GM12872 (cell line): ENCODE measurements around the gene DAAM2.

ENCODE experiments used
- CTCF ChIP-seq: IDR thresholded peaks from 3 replicates; pipeline ENCODE4 v1.5.1; 2011; ENCODE audit warnings: low read depth, mild to moderate bottlenecking, low read length, moderate library complexity; ENCODE audit not compliant: insufficient read depth

DAAM2 gene

GRCh38 chr6:39861663-39862062 is 69.5 kb downstream of the DAAM2 start:
- no peak for TF ChIP-seq CTCF

- TF ChIP-seq CTCF, result peak; percentile 94
Observed at GRCh38 chr6:39865011-39865888, 73.1 kb downstream of the DAAM2 start.

- peak; percentile 45; the same call in 2 of the 3 replicates for TF ChIP-seq CTCF
Observed at GRCh38 chr6:39867592-39867991, 75.4 kb downstream of the DAAM2 start.

GRCh38 chr6:39870950-39871349 is 78.8 kb downstream of the DAAM2 start:
- peak; percentile 37; the same call in 1 of the 3 replicates for TF ChIP-seq CTCF

- no peak for TF ChIP-seq CTCF
Observed at GRCh38 chr6:39873439-39873838, 81.3 kb downstream of the DAAM2 start.

- no peak for TF ChIP-seq CTCF
Observed at GRCh38 chr6:39876111-39876510, 83.9 kb downstream of the DAAM2 start.

GRCh38 chr6:39876826-39877225 is 84.7 kb downstream of the DAAM2 start:
- no peak for TF ChIP-seq CTCF
